ENCODE data around the gene MCEMP1.

- no peak for TF ChIP-seq CTCF (IDR thresholded peaks at IDR 0.05)
- TF ChIP-seq POLR2AphosphoS5 (IDR thresholded peaks at IDR 0.05): no peak
- no peak for TF ChIP-seq POLR2A (IDR thresholded peaks at IDR 0.05)
- TF ChIP-seq EP300 (IDR thresholded peaks at IDR 0.05; ENCODE audit: low read depth): no peak
Measured at GRCh38 chr19:7668842-7669241, 8.0 kb upstream of the MCEMP1 start, which contains the start of gene RETN.

Measured in transverse colon (tissue), 4 donors.